ENCODE measurements around the gene FBXL4.

DNA sequence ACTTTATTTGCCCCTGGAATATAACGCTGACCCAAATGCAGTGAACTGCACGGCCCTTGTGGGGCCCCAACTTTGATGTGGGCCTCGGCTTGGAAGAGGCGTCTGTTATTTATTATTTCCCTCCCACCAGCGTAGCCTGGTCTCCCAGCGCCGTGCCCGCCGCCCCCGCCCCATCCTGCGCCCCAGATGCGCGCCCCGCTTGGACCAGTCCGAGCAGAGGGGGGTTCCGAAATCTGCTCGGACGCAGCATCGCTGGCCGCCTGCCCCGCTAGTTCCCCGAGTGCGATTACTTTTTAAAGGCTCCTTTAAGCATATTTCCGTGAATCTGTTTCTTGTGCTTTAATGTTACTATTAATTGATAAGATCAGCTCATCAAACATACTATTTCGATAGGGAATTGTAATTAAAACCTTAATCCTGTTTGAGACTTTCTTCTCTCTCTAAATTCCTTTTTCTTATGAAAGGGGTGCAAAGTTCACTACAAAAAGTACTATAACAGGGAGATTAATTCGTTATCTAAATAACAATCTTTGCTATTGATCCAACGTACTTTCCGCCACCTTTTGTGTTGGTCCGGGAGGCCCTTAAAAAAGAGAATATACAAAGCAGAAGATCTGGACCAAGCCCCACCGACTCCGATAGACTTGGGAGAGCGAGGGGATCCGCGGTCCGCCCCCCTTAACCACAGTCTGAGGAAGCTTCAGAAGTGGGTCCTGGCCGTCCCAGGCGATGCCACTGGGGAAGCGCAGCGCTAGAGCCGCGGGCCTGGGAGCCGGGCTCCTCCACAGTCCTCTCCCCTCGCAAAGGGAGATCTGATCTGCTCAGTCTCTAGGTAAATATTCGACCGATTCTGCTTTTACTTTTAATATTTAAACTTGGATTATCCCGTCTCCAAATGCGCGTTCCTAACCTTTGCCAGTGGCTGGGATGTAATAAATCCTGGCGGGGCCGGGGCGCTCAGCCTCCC, 103.2 kb downstream of the FBXL4 start:
- TF ChIP-seq POLR2A (IDR thresholded peaks at IDR 0.05) = no peak
- TF ChIP-seq, protein P1, sequence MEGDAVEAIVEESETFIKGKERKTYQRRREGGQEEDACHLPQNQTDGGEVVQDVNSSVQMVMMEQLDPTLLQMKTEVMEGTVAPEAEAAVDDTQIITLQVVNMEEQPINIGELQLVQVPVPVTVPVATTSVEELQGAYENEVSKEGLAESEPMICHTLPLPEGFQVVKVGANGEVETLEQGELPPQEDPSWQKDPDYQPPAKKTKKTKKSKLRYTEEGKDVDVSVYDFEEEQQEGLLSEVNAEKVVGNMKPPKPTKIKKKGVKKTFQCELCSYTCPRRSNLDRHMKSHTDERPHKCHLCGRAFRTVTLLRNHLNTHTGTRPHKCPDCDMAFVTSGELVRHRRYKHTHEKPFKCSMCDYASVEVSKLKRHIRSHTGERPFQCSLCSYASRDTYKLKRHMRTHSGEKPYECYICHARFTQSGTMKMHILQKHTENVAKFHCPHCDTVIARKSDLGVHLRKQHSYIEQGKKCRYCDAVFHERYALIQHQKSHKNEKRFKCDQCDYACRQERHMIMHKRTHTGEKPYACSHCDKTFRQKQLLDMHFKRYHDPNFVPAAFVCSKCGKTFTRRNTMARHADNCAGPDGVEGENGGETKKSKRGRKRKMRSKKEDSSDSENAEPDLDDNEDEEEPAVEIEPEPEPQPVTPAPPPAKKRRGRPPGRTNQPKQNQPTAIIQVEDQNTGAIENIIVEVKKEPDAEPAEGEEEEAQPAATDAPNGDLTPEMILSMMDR (IDR thresholded peaks at IDR 0.05) = no peak

Data from esophagus squamous epithelium (tissue), 4 donors.